ENCODE results near the gene AP1S2.

DNA sequence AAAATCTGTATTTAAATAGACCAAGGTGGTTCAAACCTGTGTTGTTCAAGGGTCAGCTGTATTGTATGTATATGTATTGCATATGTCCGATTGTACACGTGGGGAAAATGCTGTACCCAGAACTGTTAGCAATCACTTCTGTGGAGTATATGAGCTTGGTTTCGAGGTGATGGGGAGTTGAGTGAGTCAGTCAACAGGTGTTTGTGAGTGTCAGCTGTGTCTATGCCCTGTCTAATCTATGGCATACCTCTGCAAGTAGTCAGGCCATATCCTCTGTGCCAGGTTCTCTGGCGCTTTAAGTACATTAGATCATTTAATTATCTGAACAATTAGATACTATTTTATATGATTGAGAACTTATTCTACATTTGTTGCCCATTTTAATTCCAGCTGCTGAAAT is 56.9 kb downstream of the AP1S2 start:
- TF ChIP-seq EZH2phosphoT487 (IDR thresholded peaks at IDR 0.05; ENCODE audit: insufficient read depth, low read depth), result no peak
- no peak for TF ChIP-seq EZH2 (IDR thresholded peaks at IDR 0.05; ENCODE audit: insufficient read depth, poor library complexity, severe bottlenecking)
